A549 treated with CpdA at 1 μM for 4 hours (cell line): ENCODE data around the gene LDHAL6A. TPM values are rescaled to one million over a fixed set of nuclear protein-coding genes. Genes with fewer than 3 reads are reported as not detected.

Source experiments
- total RNA-seq: library from RNA; stranded (reverse); fragments of 200-300 nt; extraction: Qiagen RNA extraction; gene quantifications from 5 replicates; pipeline ENCODE4 v1.2.3, GENCODE V29; 2022; ENCODE audit warnings: low read depth

LDHAL6A gene
- total RNA-seq = not detected in 5 replicates

GRCh38 chr11:18455686-18456372, at the start of gene LDHAL6A:
Gene LDHAL6A, plus strand, starts transcription at chr11:18455856. Its CDS starts 825 bp downstream, at chr11:18456681.

GRCh38 chr11:18526521-18527296, 71.1 kb downstream of the LDHAL6A start, which contains the start of gene TSG101:
Gene TSG101, minus strand, starts transcription at chr11:18526942. Its CDS starts 126 bp downstream, at chr11:18526816.

Other genes with a start within 250 kb of the LDHAL6A start
- not detected in 5 replicates for gene SAA4, start 219.1 kb upstream of the LDHAL6A start, total RNA-seq
- gene SAA2, start 207.2 kb upstream of the LDHAL6A start, total RNA-seq = 0.07 TPM in 1 of 5 replicates, not detected in the others
- 0.30 to 0.59 TPM (median 0.39 TPM) in 3 of 5 replicates, not detected in the others for gene SAA1, start 189.6 kb upstream of the LDHAL6A start, total RNA-seq
- gene HPS5, start 133.7 kb upstream of the LDHAL6A start, total RNA-seq = 12.9 to 14.3 TPM (median 13.1 TPM) in 5 replicates
- 33.1 to 39.9 TPM (median 36.8 TPM) in 5 replicates for gene GTF2H1, start 133.3 kb upstream of the LDHAL6A start, total RNA-seq
- 2,235 to 3,232 TPM (median 2,437 TPM) in 5 replicates for gene LDHA, start 61.3 kb upstream of the LDHAL6A start, total RNA-seq
- 0.06 to 0.28 TPM (median 0.28 TPM) in 3 of 5 replicates, not detected in the others for gene LDHC, start 43.5 kb upstream of the LDHAL6A start, total RNA-seq
- gene TSG101, start 71.1 kb downstream of the LDHAL6A start, total RNA-seq = 92.9 to 113 TPM (median 97.6 TPM) in 5 replicates
- gene UEVLD, start 132.9 kb downstream of the LDHAL6A start, total RNA-seq = 16.8 to 26.4 TPM (median 20.4 TPM) in 5 replicates
- 2.0 to 2.8 TPM (median 2.0 TPM) in 5 replicates for gene MISFA, start 143.9 kb downstream of the LDHAL6A start, total RNA-seq
- gene SPTY2D1, start 178.5 kb downstream of the LDHAL6A start, total RNA-seq = 14.5 to 22.6 TPM (median 17.7 TPM) in 5 replicates
- 0.31 to 0.64 TPM (median 0.58 TPM) in 5 replicates for gene TMEM86A, start 242.9 kb downstream of the LDHAL6A start, total RNA-seq